ENCODE results near the gene PLAC8L1. TPM values are rescaled to one million over a fixed set of nuclear protein-coding genes. Genes with fewer than 3 reads are reported as not detected.

The PLAC8L1 gene
- total RNA-seq, 1 experiment from 2014 or later: not detected

GRCh38 chr5:146088098-146088497 lies 17.3 kb downstream of the PLAC8L1 start:
- no peak for DNase-seq (ENCODE audit: low read depth)
- in situ Hi-C loops (cut with HindIII; ENCODE audit: low pct_unique_long_range_greater_than_20kb, low sequenced_read_pairs): no loop called here

GRCh38 chr5:146084376-146084775 lies 21.0 kb downstream of the PLAC8L1 start:
- in situ Hi-C loops (cut with HindIII; ENCODE audit: low pct_unique_long_range_greater_than_20kb, low sequenced_read_pairs): no loop called here
- no peak for DNase-seq (ENCODE audit: low read depth)

- in situ Hi-C loops (cut with HindIII; ENCODE audit: low pct_unique_long_range_greater_than_20kb, low sequenced_read_pairs): no loop called here
- DNase-seq (ENCODE audit: low read depth): no peak
These were observed 22.6 kb downstream of the PLAC8L1 start for GRCh38 chr5:146082798-146083197.

- in situ Hi-C loops (cut with HindIII; ENCODE audit: low pct_unique_long_range_greater_than_20kb, low sequenced_read_pairs): no loop called here
- DNase-seq (ENCODE audit: low read depth): no peak
These were observed 23.8 kb downstream of the PLAC8L1 start for GRCh38 chr5:146081556-146081955.

GRCh38 chr5:146079695-146080373 lies 25.5 kb downstream of the PLAC8L1 start:
- peak; percentile 29 for DNase-seq (ENCODE audit: low read depth)
- in situ Hi-C loops (cut with HindIII; ENCODE audit: low pct_unique_long_range_greater_than_20kb, low sequenced_read_pairs): no loop called here

GRCh38 chr5:146078566-146078965 lies 26.8 kb downstream of the PLAC8L1 start:
- in situ Hi-C loops (cut with HindIII; ENCODE audit: low pct_unique_long_range_greater_than_20kb, low sequenced_read_pairs): no loop called here
- DNase-seq (ENCODE audit: low read depth): no peak

GRCh38 chr5:146076455-146076854 lies 28.9 kb downstream of the PLAC8L1 start:
- in situ Hi-C loops (cut with HindIII; ENCODE audit: low pct_unique_long_range_greater_than_20kb, low sequenced_read_pairs): no loop called here
- DNase-seq (ENCODE audit: low read depth): no peak

GRCh38 chr5:146076028-146076427 lies 29.3 kb downstream of the PLAC8L1 start:
- in situ Hi-C loops (cut with HindIII; ENCODE audit: low pct_unique_long_range_greater_than_20kb, low sequenced_read_pairs): no loop called here
- no peak for DNase-seq (ENCODE audit: low read depth)

- no peak for DNase-seq (ENCODE audit: low read depth)
- in situ Hi-C loops (cut with HindIII; ENCODE audit: low pct_unique_long_range_greater_than_20kb, low sequenced_read_pairs): no loop called here
These were observed 32.0 kb downstream of the PLAC8L1 start for GRCh38 chr5:146073239-146073900.

- in situ Hi-C loops (cut with HindIII; ENCODE audit: low pct_unique_long_range_greater_than_20kb, low sequenced_read_pairs): no loop called here
- no peak for DNase-seq (ENCODE audit: low read depth)
These were observed 32.8 kb downstream of the PLAC8L1 start for GRCh38 chr5:146072595-146072994.

- in situ Hi-C loops (cut with HindIII; ENCODE audit: low pct_unique_long_range_greater_than_20kb, low sequenced_read_pairs): no loop called here
- DNase-seq (ENCODE audit: low read depth): no peak
These were observed 34.2 kb downstream of the PLAC8L1 start for GRCh38 chr5:146071171-146071570.

- no peak for DNase-seq (ENCODE audit: low read depth)
- in situ Hi-C loops (cut with HindIII; ENCODE audit: low pct_unique_long_range_greater_than_20kb, low sequenced_read_pairs): no loop called here
These were observed 34.6 kb downstream of the PLAC8L1 start for GRCh38 chr5:146070746-146071145.

GRCh38 chr5:146069780-146070099 lies 35.6 kb downstream of the PLAC8L1 start:
- no peak for DNase-seq (ENCODE audit: low read depth)
- in situ Hi-C loops (cut with HindIII; ENCODE audit: low pct_unique_long_range_greater_than_20kb, low sequenced_read_pairs): no loop called here

- in situ Hi-C loops (cut with HindIII; ENCODE audit: low pct_unique_long_range_greater_than_20kb, low sequenced_read_pairs): no loop called here
- no peak for DNase-seq (ENCODE audit: low read depth)
These were observed 36.2 kb downstream of the PLAC8L1 start for GRCh38 chr5:146068977-146069779.

GRCh38 chr5:146068206-146068605 lies 37.2 kb downstream of the PLAC8L1 start:
- no peak for DNase-seq (ENCODE audit: low read depth)
- in situ Hi-C loops (cut with HindIII; ENCODE audit: low pct_unique_long_range_greater_than_20kb, low sequenced_read_pairs): no loop called here

- in situ Hi-C loops (cut with HindIII; ENCODE audit: low pct_unique_long_range_greater_than_20kb, low sequenced_read_pairs): no loop called here
- no peak for DNase-seq (ENCODE audit: low read depth)
These were observed 38.4 kb downstream of the PLAC8L1 start for GRCh38 chr5:146066968-146067367.

- DNase-seq (ENCODE audit: low read depth): no peak
- in situ Hi-C loops (cut with HindIII; ENCODE audit: low pct_unique_long_range_greater_than_20kb, low sequenced_read_pairs): no loop called here
These were observed 45.2 kb downstream of the PLAC8L1 start for GRCh38 chr5:146060221-146060585.

- in situ Hi-C loops (cut with HindIII; ENCODE audit: low pct_unique_long_range_greater_than_20kb, low sequenced_read_pairs): no loop called here
These were observed 45.7 kb downstream of the PLAC8L1 start for GRCh38 chr5:146059460-146060220.

GRCh38 chr5:146055432-146055831 lies 49.9 kb downstream of the PLAC8L1 start:
- in situ Hi-C loops (cut with HindIII; ENCODE audit: low pct_unique_long_range_greater_than_20kb, low sequenced_read_pairs): no loop called here
- DNase-seq (ENCODE audit: low read depth): no peak

More at GRCh38 chr5:146059460-146060220, 45.7 kb downstream of the PLAC8L1 start:
- DNase-seq (ENCODE audit: low read depth): no peak
